ENCODE results near the gene UPK2.

The UPK2 gene

GRCh38 chr11:118918128-118918685 is 37.9 kb upstream of the UPK2 start:
- Histone ChIP-seq H3K9ac (ENCODE audit: low read depth in 1 of 2, low read length in 2 of 2) (peak overlapping the region; percentile 68 to 84), H3K36me3 (ENCODE audit: control insufficient read depth in 2 of 2, insufficient read depth in 2 of 2, low read length in 2 of 2) (no peaks in the 10 kb centered on the region), H3K4me3 (ENCODE audit: low read length in 2 of 2) (peak overlapping the region; percentile 34 to 61), H3K27ac (ENCODE audit: low read depth in 2 of 2, low read length in 2 of 2) (peak overlapping the region; percentile 93 to 94), H3K9me3 (ENCODE audit: control insufficient read depth in 2 of 2, low read length in 2 of 2) (no peaks in the 10 kb centered on the region), H3K4me1 (ENCODE audit: control insufficient read depth in 2 of 2, insufficient read depth in 2 of 2, low read length in 2 of 2) (peaks cover 87 to 96% of the 10 kb centered on the region in 2 donors), H3K27me3 (ENCODE audit: control insufficient read depth in 2 of 2, insufficient read depth in 2 of 2, low read length in 2 of 2) (no peaks in the 10 kb centered on the region)

- no peaks in the 10 kb centered on the region for H3K27me3 ChIP-seq (ENCODE audit: control insufficient read depth in 2 of 2, insufficient read depth in 2 of 2, low read length in 2 of 2)
- H3K4me3 ChIP-seq (ENCODE audit: low read length in 2 of 2): peak overlapping the region; percentile 34 to 61
- no peaks in the 10 kb centered on the region for H3K36me3 ChIP-seq (ENCODE audit: control insufficient read depth in 2 of 2, insufficient read depth in 2 of 2, low read length in 2 of 2)
- H3K4me1 ChIP-seq (ENCODE audit: control insufficient read depth in 2 of 2, insufficient read depth in 2 of 2, low read length in 2 of 2): peaks cover 88 to 97% of the 10 kb centered on the region in 2 donors
- peak overlapping the region; percentile 93 to 94 for H3K27ac ChIP-seq (ENCODE audit: low read depth in 2 of 2, low read length in 2 of 2)
- H3K9ac ChIP-seq (ENCODE audit: low read depth in 1 of 2, low read length in 2 of 2): peak overlapping the region; percentile 68 to 84
- H3K9me3 ChIP-seq (ENCODE audit: control insufficient read depth in 2 of 2, low read length in 2 of 2): no peaks in the 10 kb centered on the region
Measured at GRCh38 chr11:118918686-118919280, 37.3 kb upstream of the UPK2 start.

GRCh38 chr11:118921121-118921928 is 34.8 kb upstream of the UPK2 start:
- Histone ChIP-seq H3K9me3 (ENCODE audit: control insufficient read depth in 2 of 2, low read length in 2 of 2) (no peaks in the 10 kb centered on the region), H3K36me3 (ENCODE audit: control insufficient read depth in 2 of 2, insufficient read depth in 2 of 2, low read length in 2 of 2) (no peaks in the 10 kb centered on the region), H3K9ac (ENCODE audit: low read depth in 1 of 2, low read length in 2 of 2) (peak overlapping the region; percentile 56 to 93), H3K4me1 (ENCODE audit: control insufficient read depth in 2 of 2, insufficient read depth in 2 of 2, low read length in 2 of 2) (peaks cover 82 to 84% of the 10 kb centered on the region in 2 donors), H3K27ac (ENCODE audit: low read depth in 2 of 2, low read length in 2 of 2) (peak overlapping the region; percentile 89 to 94), H3K27me3 (ENCODE audit: control insufficient read depth in 2 of 2, insufficient read depth in 2 of 2, low read length in 2 of 2) (no peaks in the 10 kb centered on the region), H3K4me3 (ENCODE audit: low read length in 2 of 2) (peak overlapping the region; percentile 87 to 94)

GRCh38 chr11:118921929-118922744 is 34.0 kb upstream of the UPK2 start:
- no peaks in the 10 kb centered on the region for H3K27me3 ChIP-seq (ENCODE audit: control insufficient read depth in 2 of 2, insufficient read depth in 2 of 2, low read length in 2 of 2)
- peak overlapping the region; percentile 60 to 93 for H3K9ac ChIP-seq (ENCODE audit: low read depth in 1 of 2, low read length in 2 of 2)
- H3K36me3 ChIP-seq (ENCODE audit: control insufficient read depth in 2 of 2, insufficient read depth in 2 of 2, low read length in 2 of 2): no peaks in the 10 kb centered on the region
- no peaks in the 10 kb centered on the region for H3K9me3 ChIP-seq (ENCODE audit: control insufficient read depth in 2 of 2, low read length in 2 of 2)
- peaks cover 74 to 83% of the 10 kb centered on the region in 2 donors for H3K4me1 ChIP-seq (ENCODE audit: control insufficient read depth in 2 of 2, insufficient read depth in 2 of 2, low read length in 2 of 2)
- H3K4me3 ChIP-seq (ENCODE audit: low read length in 2 of 2): peak overlapping the region; percentile 87 to 94
- peak overlapping the region; percentile 89 to 94 for H3K27ac ChIP-seq (ENCODE audit: low read depth in 2 of 2, low read length in 2 of 2)

GRCh38 chr11:118922745-118923627 is 33.1 kb upstream of the UPK2 start:
- Histone ChIP-seq H3K4me1 (ENCODE audit: control insufficient read depth in 2 of 2, insufficient read depth in 2 of 2, low read length in 2 of 2) (peaks cover 70 to 83% of the 10 kb centered on the region in 2 donors), H3K4me3 (ENCODE audit: low read length in 2 of 2) (peak overlapping the region; percentile 87 to 94), H3K9me3 (ENCODE audit: control insufficient read depth in 2 of 2, low read length in 2 of 2) (no peaks in the 10 kb centered on the region), H3K9ac (ENCODE audit: low read depth in 1 of 2, low read length in 2 of 2) (peak overlapping the region; percentile 92 to 93), H3K27me3 (ENCODE audit: control insufficient read depth in 2 of 2, insufficient read depth in 2 of 2, low read length in 2 of 2) (no peaks in the 10 kb centered on the region), H3K36me3 (ENCODE audit: control insufficient read depth in 2 of 2, insufficient read depth in 2 of 2, low read length in 2 of 2) (no peaks in the 10 kb centered on the region), H3K27ac (ENCODE audit: low read depth in 2 of 2, low read length in 2 of 2) (peak overlapping the region; percentile 89 to 94)

GRCh38 chr11:118923721-118924587 is 32.1 kb upstream of the UPK2 start:
- Histone ChIP-seq H3K36me3 (ENCODE audit: control insufficient read depth in 2 of 2, insufficient read depth in 2 of 2, low read length in 2 of 2) (no peaks in the 10 kb centered on the region), H3K4me1 (ENCODE audit: control insufficient read depth in 2 of 2, insufficient read depth in 2 of 2, low read length in 2 of 2) (peaks cover 66 to 82% of the 10 kb centered on the region in 2 donors), H3K4me3 (ENCODE audit: low read length in 2 of 2) (peak overlapping the region; percentile 87 to 94), H3K27ac (ENCODE audit: low read depth in 2 of 2, low read length in 2 of 2) (peak overlapping the region; percentile 89 to 94), H3K9me3 (ENCODE audit: control insufficient read depth in 2 of 2, low read length in 2 of 2) (no peaks in the 10 kb centered on the region), H3K27me3 (ENCODE audit: control insufficient read depth in 2 of 2, insufficient read depth in 2 of 2, low read length in 2 of 2) (no peaks in the 10 kb centered on the region), H3K9ac (ENCODE audit: low read depth in 1 of 2, low read length in 2 of 2) (peak overlapping the region; percentile 92 to 93)

- Histone ChIP-seq H3K9me3 (ENCODE audit: control insufficient read depth in 2 of 2, low read length in 2 of 2) (no peaks in the 10 kb centered on the region), H3K27ac (ENCODE audit: low read depth in 2 of 2, low read length in 2 of 2) (peak overlapping the region; percentile 89 to 94), H3K4me3 (ENCODE audit: low read length in 2 of 2) (peak overlapping the region; percentile 87 to 94), H3K9ac (ENCODE audit: low read depth in 1 of 2, low read length in 2 of 2) (peak overlapping the region; percentile 92 to 93), H3K4me1 (ENCODE audit: control insufficient read depth in 2 of 2, insufficient read depth in 2 of 2, low read length in 2 of 2) (peaks cover 58 to 73% of the 10 kb centered on the region in 2 donors), H3K27me3 (ENCODE audit: control insufficient read depth in 2 of 2, insufficient read depth in 2 of 2, low read length in 2 of 2) (no peaks in the 10 kb centered on the region), H3K36me3 (ENCODE audit: control insufficient read depth in 2 of 2, insufficient read depth in 2 of 2, low read length in 2 of 2) (no peaks in the 10 kb centered on the region)
Measured at GRCh38 chr11:118924591-118925585, 31.2 kb upstream of the UPK2 start.

- Histone ChIP-seq H3K27me3 (ENCODE audit: control insufficient read depth in 2 of 2, insufficient read depth in 2 of 2, low read length in 2 of 2) (peaks cover 0 to 2% of the 10 kb centered on the region in 2 donors), H3K4me1 (ENCODE audit: control insufficient read depth in 2 of 2, insufficient read depth in 2 of 2, low read length in 2 of 2) (peaks cover 39 to 54% of the 10 kb centered on the region in 2 donors), H3K9me3 (ENCODE audit: control insufficient read depth in 2 of 2, low read length in 2 of 2) (no peaks in the 10 kb centered on the region), H3K36me3 (ENCODE audit: control insufficient read depth in 2 of 2, insufficient read depth in 2 of 2, low read length in 2 of 2) (no peaks in the 10 kb centered on the region), H3K4me3 (ENCODE audit: low read length in 2 of 2) (peak overlapping the region; percentile 32 to 88), H3K9ac (ENCODE audit: low read depth in 1 of 2, low read length in 2 of 2) (peak overlapping the region; percentile 48 to 49), H3K27ac (ENCODE audit: low read depth in 2 of 2, low read length in 2 of 2) (peak overlapping the region; percentile 98)
Measured at GRCh38 chr11:118927554-118928100, 28.5 kb upstream of the UPK2 start.

All from mucosa of rectum (tissue), 2 donors.